ENCODE results near the gene ERBB4. TPM values are rescaled to one million over a fixed set of nuclear protein-coding genes. Genes with fewer than 3 reads are reported as not detected.

ERBB4 gene
- total and polyA plus RNA-seq, 2 of the 8 experiments (the other 6 are each of a cell fraction or from before 2014, with no cell fraction given): 0.34 to 1.3 TPM

DNA sequence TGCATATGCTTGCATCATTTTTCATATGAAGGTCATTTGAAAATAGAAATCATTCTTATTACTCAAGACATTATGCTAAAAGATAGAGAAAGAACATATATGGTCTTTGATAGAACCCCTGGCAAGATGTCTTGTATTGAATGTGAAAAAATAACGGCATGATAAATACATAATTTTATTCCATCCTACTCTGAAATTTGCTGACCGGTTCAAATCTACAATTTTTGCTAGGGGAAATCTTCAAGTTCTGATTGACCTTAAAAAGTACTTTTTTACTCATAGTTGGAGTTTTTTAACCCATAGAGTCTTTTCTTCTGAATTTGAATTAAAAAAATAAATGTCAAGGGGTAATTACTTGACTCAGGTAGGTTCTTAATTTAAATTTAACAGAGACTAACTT is 920.8 kb downstream of the ERBB4 start (continued):
- TF ChIP-seq CHD7 (IDR thresholded peaks at IDR 0.05; ENCODE audit: insufficient replicate concordance, low read length) (no peak), RBBP5 (IDR thresholded peaks at IDR 0.05; ENCODE audit: borderline replicate concordance, low read depth, low read length) (no peak), SP4 (IDR thresholded peaks at IDR 0.05; ENCODE audit: low read length) (no peak), RAD21 (IDR thresholded peaks at IDR 0.05 in 1 of 2, conservative IDR thresholded peaks at IDR 0.05 in 1 of 2; ENCODE audit: low read depth in 2 of 2, low read length in 2 of 2) (no peak), HDAC2 (IDR thresholded peaks at IDR 0.05; ENCODE audit: borderline replicate concordance in 1 of 2, low read depth in 2 of 2, low read length in 2 of 2) (no peak), PHF8 (conservative IDR thresholded peaks at IDR 0.05; ENCODE audit: low read depth, low read length) (no peak), BCL11A (IDR thresholded peaks at IDR 0.05; ENCODE audit: low read depth in 2 of 2, low read length in 2 of 2) (no peak), EZH2 (IDR thresholded peaks at IDR 0.05; ENCODE audit: low read depth, low read length, severe bottlenecking) (no peak), JUN (IDR thresholded peaks at IDR 0.05; ENCODE audit: low read depth, low read length) (no peak), SP2 (IDR thresholded peaks at IDR 0.05; ENCODE audit: low read length) (no peak), SIRT6 (IDR thresholded peaks at IDR 0.05; ENCODE audit: low read length) (no peak), TAF7 (optimal IDR thresholded peaks at IDR 0.05; ENCODE audit: borderline replicate concordance, low read depth, low read length) (no peak)
